ENCODE measurements around the gene ESYT1.

The ESYT1 gene

DNA sequence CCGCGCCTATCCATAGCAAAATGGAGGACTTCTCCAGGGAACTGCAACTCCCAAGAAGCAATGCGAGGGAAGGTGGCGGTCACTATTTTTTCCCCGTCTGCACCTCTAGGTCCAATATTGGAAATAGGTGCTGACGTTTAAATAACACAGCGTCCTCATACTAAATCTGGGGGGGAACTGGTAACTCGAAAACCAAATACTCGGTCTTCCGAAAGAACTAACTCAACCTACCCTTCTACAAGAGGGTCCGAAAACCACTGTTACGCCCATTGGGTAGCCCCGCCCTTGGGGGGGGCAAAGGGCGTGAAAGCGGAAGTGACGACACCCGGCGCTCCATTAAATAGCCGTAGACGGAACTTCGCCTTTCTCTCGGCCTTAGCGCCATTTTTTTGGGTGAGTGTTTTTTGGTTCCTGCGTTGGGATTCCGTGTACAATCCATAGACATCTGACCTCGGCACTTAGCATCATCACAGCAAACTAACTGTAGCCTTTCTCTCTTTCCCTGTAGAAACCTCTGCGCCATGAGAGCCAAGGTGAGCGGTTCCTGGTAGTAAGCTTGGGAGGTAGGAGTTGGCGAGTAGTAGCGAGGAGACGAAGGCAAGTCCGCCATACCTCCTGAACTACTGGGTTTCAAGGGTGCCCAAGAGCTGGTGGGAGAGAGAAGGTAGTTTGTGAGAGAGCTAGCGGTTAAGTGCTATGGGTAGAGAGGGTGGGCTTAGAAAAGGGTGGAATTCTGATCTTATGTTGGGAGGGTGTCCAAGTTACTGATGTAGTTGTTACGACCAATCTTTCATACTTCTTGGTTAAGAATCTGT is 11.6 kb upstream of the ESYT1 start, which contains the start of gene RPL41:
TSS of gene RPL41 (plus strand) at position 367 of the 815 bp plus-strand sequence.
- TF ChIP-seq GATA2 (IDR thresholded peaks at IDR 0.05; ENCODE audit: low read depth, low read length) = no peak
- no peak for TF ChIP-seq GATA3 (IDR thresholded peaks at IDR 0.05; ENCODE audit: low read depth, low read length)

DNA sequence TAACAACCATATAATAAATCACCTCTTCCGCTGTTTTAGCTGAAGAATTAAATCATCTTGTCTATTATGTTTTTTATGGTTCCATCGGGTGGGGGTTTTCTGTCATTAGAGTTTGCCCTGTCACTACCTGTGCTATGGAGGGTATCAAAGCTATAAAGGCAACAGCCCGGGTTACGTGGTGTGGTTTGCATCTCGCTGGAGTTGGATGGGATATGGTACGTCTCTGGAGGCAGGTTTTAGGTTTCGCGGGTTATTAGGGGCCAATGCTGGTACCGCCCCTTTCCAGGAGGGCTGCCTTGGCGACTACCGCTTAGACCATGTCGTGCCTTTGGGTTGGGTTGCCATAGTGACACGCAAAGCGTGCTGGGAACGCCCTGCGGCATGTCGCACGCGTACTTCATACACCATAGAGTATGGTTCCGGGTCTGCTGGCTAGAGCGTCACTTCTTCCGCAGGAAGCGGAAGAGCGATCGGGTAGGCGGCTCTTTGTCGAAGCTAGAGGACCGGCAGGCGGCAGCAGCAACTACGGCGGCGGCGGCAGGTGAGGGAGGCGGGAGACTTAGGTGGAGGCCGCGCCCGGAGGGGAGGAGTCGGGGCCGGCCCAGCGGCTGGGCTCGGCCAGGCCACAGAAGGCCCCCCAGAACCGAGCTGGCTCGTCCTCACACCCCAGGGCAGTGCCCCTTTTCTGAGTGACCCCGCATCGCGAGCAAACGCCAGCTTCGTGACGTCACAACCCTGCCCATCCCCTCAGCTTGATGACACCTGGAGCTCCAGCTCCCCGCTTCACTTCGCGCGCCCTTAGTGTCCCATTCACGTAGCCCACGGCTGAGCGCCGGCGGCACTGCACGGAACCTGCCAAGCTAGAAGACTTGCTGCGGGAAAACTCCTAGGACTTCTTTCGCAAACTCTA is 10.0 kb upstream of the ESYT1 start, which contains the start of gene ZC3H10:
TSS of gene ZC3H10 (plus strand) at position 489 of the 910 bp plus-strand sequence. CDS start 2,297 bp downstream, outside the sequence.
- TF ChIP-seq GATA3 (IDR thresholded peaks at IDR 0.05; ENCODE audit: low read depth, low read length) (no peak), GATA2 (IDR thresholded peaks at IDR 0.05; ENCODE audit: low read depth, low read length) (no peak)

DNA sequence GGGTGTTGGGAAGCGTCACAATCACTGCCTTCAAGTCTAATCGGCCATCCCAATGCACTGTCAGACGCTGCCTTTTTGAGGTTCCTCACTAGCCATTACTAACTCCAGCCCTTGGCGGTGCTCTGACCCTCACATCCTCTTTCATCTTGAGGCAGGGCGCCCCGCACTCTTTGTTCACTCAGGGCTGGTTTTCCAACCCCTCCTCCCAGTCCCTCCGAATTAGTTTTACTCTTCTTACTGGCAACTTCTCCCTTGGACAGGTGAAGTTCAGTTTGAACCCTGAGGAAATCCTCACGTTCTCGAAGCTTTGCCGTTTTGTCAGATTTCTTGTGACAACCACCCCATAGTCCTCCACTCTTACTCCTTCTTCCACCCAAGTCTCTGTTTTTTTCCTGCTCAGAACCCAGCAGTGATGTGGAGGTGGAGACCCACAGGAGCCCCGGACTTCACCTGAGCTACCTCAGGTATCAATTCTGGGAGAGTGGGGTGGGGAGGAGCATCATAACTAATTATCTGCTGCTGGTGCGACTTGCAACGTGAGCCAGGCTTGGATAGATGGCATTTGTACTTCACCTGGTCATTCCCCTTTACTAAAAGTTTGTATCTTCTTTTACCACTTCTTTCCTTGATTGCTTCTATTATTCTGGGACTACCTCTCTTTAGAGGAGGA is 9.2 kb upstream of the ESYT1 start:
- no peak for TF ChIP-seq GATA2 (IDR thresholded peaks at IDR 0.05; ENCODE audit: low read depth, low read length)
- TF ChIP-seq GATA3 (IDR thresholded peaks at IDR 0.05; ENCODE audit: low read depth, low read length) = no peak

DNA sequence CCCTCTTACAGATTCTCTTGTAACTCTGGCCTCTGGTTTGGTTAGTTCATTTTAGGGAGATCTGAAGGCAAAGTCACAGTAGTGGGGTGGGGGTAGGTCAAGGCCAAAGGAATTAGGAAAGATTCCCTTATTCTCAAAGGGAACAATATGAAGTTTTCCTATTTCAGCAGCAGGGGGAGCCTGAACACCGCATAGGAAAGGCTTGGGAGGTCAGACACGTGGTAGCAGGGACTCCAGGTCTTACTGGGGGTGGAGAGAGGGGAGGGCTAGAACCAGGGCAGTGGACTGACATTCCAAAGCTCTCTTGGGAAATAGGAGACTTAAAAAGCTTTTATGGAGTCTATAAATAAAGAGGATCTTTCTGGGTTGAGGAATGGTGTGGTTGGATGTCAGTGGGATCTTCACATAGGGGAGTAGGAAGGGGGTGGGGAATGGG is 8.7 kb upstream of the ESYT1 start:
- TF ChIP-seq GATA2 (IDR thresholded peaks at IDR 0.05; ENCODE audit: low read depth, low read length) (no peak), GATA3 (IDR thresholded peaks at IDR 0.05; ENCODE audit: low read depth, low read length) (no peak)

DNA sequence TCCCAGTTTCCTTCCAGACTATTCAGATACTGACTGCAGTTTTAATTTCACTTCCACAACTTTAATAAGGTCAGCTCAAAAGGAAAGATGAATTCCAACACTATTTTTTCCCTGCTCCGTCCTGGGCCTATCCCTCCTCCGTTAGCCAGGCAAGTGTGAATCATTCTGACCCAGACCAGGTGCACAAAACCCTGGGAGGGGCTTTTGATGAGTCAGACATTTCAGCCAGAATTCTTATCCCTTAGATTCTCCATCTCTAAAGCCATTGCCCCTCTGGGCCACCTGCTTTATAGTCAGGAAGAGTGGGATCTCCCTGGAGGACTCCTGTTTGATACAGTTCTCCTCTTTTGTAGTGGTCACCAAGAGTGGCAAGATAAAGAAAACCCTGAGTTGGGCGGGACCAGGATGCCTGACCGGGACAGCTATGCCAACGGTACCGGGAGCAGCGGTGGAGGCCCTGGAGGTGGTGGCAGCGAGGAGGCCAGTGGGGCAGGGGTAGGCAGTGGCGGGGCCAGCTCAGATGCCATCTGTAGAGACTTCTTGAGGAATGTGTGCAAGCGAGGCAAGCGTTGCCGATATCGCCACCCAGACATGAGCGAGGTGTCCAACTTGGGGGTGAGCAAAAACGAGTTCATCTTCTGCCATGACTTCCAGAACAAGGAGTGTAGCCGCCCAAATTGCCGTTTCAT is 7.8 kb upstream of the ESYT1 start:
- TF ChIP-seq GATA2 (IDR thresholded peaks at IDR 0.05; ENCODE audit: low read depth, low read length) (no peak), GATA3 (IDR thresholded peaks at IDR 0.05; ENCODE audit: low read depth, low read length) (no peak)

DNA sequence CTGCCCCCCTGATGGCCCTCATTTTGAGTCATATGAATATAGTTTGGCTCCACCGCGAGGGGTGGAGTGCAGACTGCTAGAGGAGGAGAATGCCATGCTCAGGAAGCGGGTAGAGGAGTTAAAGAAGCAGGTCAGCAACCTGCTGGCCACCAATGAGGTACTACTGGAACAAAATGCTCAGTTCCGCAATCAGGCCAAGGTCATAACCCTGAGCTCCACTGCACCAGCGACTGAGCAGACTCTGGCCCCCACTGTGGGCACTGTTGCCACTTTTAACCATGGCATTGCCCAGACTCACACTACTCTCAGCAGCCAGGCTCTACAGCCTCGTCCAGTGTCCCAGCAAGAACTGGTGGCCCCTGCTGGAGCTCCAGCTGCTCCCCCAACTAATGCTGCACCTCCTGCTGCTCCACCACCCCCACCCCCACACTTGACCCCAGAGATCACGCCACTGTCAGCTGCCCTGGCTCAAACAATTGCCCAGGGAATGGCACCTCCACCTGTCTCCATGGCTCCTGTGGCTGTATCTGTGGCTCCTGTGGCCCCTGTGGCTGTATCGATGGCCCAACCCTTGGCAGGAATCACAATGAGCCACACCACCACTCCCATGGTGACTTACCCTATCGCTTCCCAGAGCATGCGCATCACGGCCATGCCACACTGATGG is 6.7 kb upstream of the ESYT1 start:
- no peak for TF ChIP-seq GATA3 (IDR thresholded peaks at IDR 0.05; ENCODE audit: low read depth, low read length)
- TF ChIP-seq GATA2 (IDR thresholded peaks at IDR 0.05; ENCODE audit: low read depth, low read length) = no peak

DNA sequence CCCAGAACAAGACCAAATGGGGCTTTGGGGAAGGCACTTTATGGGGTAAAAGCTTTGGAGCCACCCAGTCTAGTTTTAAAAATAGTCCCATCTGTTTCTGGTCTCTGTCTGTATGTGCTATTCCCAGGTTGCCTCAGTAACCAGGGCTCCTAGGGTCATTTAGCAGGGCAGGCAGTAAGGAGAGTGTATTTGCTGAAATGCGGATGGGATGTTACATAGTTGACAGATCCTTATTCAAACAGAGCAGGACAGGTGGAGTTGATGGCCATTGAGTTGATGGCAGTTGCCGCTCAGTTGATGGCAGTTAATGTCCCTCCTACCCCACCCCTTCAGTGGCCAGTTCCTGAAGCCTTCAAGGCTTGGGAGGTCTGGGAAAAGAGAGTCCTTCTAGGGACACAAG is 5.4 kb upstream of the ESYT1 start:
- TF ChIP-seq GATA3 (IDR thresholded peaks at IDR 0.05; ENCODE audit: low read depth, low read length) (no peak), GATA2 (IDR thresholded peaks at IDR 0.05; ENCODE audit: low read depth, low read length) (no peak)

DNA sequence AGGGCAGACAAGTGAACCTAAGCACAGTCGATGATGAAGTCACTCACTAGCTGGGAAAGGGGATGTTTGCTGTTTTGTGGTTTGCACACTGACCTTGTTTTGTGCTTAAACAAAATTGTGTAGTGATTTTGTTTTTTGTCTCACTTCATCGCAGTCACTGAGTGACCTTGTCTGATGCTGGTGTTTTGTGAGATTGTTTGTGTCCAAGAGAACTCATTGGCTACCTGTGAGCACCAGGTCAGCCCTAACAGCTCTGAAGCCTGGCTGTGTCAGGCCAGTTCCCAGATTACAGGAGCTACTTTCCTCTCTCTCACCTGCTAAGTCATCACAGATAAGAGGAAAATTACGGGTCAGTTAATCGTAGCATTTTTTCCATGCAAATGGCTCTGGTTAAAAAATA is 3.9 kb upstream of the ESYT1 start:
- no peak for TF ChIP-seq GATA2 (IDR thresholded peaks at IDR 0.05; ENCODE audit: low read depth, low read length)
- TF ChIP-seq GATA3 (IDR thresholded peaks at IDR 0.05; ENCODE audit: low read depth, low read length) = no peak

DNA sequence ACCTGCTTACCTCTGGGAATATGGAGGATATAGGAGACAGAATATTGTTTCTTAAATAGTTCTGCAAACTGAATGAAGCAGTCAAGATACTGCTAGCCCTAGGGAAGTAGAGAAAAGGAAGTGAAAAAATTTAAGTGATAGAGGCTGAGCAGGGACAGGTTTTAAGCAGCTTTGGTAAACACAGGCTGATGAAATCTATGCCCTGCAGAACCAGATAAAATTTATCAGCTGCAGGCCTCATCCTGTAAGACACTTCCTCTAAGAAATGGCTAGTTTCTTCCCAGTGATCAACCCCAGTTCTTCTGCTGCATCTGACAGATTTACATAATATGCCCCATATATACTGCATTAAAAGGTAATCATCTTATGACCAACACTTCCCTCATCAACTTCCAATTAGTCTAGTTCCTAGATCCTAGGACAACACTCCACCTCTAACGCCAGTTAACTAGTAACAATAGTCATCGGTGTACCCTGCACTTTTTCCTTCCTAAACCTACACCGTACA is 1.3 kb upstream of the ESYT1 start:
- TF ChIP-seq GATA3 (IDR thresholded peaks at IDR 0.05; ENCODE audit: low read depth, low read length) = no peak

DNA sequence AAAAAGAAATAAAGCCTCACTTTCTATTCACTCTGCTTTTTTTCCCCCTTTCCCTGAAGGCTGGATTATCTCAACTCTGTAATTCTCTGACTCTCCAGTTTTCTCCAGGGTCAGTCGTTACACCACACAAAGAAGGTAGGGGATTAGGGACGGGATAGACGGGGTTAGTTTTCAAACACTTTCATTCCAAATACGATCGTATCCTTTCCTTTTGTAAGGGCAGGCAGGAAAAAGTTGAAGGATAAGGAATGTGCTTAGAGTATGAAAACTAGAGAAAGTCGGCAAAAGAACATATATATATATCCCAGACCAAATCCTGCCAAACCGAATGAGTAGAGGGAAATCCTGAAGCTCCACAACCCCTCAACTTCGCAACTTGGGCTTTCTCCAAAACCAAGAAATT is 581 bp upstream of the ESYT1 start:
- TF ChIP-seq GATA2 (IDR thresholded peaks at IDR 0.05; ENCODE audit: low read depth, low read length) (no peak), GATA3 (IDR thresholded peaks at IDR 0.05; ENCODE audit: low read depth, low read length) (no peak)

DNA sequence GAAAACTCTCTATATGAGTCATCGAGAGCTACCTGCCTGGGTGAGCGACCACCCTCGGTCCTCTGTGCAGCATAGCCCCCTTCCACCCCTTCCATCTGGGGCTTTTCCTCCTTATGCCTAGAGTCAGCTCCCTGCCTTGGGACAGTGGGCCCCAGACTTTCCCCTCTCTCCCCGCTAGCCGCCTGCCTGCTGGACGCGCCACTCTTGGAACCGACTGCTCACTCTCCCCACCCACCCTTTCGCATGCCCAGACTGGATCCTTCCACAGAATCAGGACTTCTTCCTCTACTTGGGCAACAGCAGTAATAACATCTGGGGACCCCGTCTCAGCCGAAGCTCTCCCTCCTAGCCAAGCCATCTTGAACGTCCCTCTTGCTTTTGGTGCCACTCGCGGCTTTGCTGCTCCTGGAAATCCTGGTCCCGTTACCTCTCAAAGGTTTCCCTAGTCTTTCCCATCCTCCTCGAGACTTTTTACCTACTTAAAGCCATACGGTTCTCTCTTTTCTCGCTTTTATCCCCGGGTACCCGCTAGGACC is 671 bp downstream of the ESYT1 start:
- TF ChIP-seq GATA2 (IDR thresholded peaks at IDR 0.05; ENCODE audit: low read depth, low read length) (no peak), GATA3 (IDR thresholded peaks at IDR 0.05; ENCODE audit: low read depth, low read length) (no peak)

DNA sequence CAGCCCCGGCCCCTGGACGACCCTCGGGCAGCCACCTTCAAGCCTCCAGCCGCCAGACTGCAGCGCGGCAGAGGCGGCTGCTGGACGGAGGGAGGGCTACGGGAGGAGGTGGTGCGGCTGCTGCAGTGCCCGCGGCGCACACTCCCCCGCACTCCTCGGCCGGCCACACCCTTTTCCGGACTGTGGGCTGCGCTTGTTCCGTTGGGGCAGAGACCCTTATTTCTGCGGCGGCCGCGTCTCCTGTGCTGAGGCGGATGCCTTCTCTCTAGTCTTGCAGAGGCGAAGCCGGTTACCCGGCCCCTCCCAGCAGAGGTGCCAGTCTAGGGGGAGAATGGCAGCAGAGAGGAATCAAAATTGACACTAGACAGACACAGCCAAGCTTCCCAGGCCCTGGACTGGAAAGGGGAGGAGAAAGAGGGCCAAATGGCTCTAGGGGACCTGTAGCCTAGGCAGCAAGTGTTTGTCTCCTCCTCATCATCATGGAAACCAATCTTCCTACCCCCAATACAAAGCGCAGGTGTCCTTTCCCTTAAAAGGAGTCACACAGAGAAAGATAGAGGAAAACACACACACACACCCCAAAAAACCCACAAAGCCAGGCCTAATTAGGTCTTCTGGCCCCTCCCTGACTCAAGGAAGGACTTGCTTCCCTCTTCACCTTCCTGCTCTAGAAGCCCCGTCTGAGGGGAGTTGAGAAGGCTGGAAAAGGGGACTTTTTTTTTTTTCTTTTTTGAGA is 1.3 kb downstream of the ESYT1 start:
- no peak for TF ChIP-seq GATA2 (IDR thresholded peaks at IDR 0.05; ENCODE audit: low read depth, low read length)
- no peak for TF ChIP-seq GATA3 (IDR thresholded peaks at IDR 0.05; ENCODE audit: low read depth, low read length)
